Spleen (tissue), 11 donors: ENCODE results near the gene PRPF40A. TPM values are rescaled to one million over a fixed set of nuclear protein-coding genes. Genes with fewer than 3 reads are reported as not detected.

ENCODE experiments used
- DNase-seq: peaks from one replicate; pipeline ENCODE4 v3.0.0-alpha.2; 2020
- H3K27ac ChIP-seq, 8 donors: fragments of 200-600 bp; sonication (generic) in 7 of 8; 1 replicate in 4 of 8; 2 replicates in 4 of 8; pipeline versions ENCODE4 v1.5.0 to v1.8.0; 2016 to 2021; ENCODE audit warnings: inconsistent platforms in 4 of 8, mild to moderate bottlenecking in 4 of 8, moderate library complexity in 1 of 8
- H3K27me3 ChIP-seq, 7 donors: fragments of 200-600 bp; sonication (generic) in 6 of 7; replicated peaks in 1 of 7; 1 replicate in 4 of 7; 2 replicates in 3 of 7; pipeline versions ENCODE4 v1.5.0 to v1.8.0; 2016 to 2021; ENCODE audit warnings: inconsistent platforms in 3 of 7, mild to moderate bottlenecking in 1 of 7
- H3K36me3 ChIP-seq, 6 donors: fragments of 200-600 bp; sonication (generic) in 5 of 6; 1 replicate in 4 of 6; 2 replicates in 2 of 6; pipeline versions ENCODE4 v1.5.0 to v1.8.0; 2016 to 2021; ENCODE audit warnings: inconsistent platforms in 2 of 6
- H3K4me1 ChIP-seq, 6 donors: fragments of 200-600 bp; sonication (generic) in 5 of 6; 1 replicate in 3 of 6; 2 replicates in 3 of 6; pipeline versions ENCODE4 v1.5.0 to v1.8.0; 2016 to 2021; ENCODE audit warnings: inconsistent platforms in 3 of 6
- H3K4me3 ChIP-seq, 8 donors: fragments of 200-600 bp; sonication (generic) in 7 of 8; 1 replicate in 4 of 8; 2 replicates in 4 of 8; pipeline versions ENCODE4 v1.5.0 to v1.8.0; 2016 to 2021; ENCODE audit warnings: inconsistent platforms in 4 of 8, mild to moderate bottlenecking in 4 of 8, moderate library complexity in 2 of 8
- H3K9me3 ChIP-seq, 8 donors: fragments of 200-600 bp; sonication (generic) in 7 of 8; 1 replicate in 4 of 8; 2 replicates in 4 of 8; pipeline versions ENCODE4 v1.5.0 to v1.8.0; 2016 to 2021; ENCODE audit warnings: inconsistent platforms in 4 of 8
- CTCF ChIP-seq, 11 experiments: fragments of 200-600 bp in 7 of 11; fragments of 450-650 bp in 4 of 11; sonication (generic) in 4 of 11; IDR thresholded peaks in 8 of 11; conservative IDR thresholded peaks in 3 of 11; 1 replicate in 7 of 11; 2 replicates in 4 of 11; pipeline versions ENCODE4 v1.4.0 to v1.8.0; 2016 to 2021; ENCODE audit warnings: antibody characterized with exemption in 11 of 11, inconsistent platforms in 4 of 11, mild to moderate bottlenecking in 1 of 11
- POLR2A ChIP-seq, 3 donors: fragments of 450-650 bp; IDR thresholded peaks; one replicate each; pipeline ENCODE4 v1.5.1; 2017; ENCODE audit warnings: antibody characterized with exemption in 3 of 3, mild to moderate bottlenecking in 1 of 3
- POLR2AphosphoS5 ChIP-seq, 3 donors: sonication (generic); formaldehyde crosslinking; IDR thresholded peaks; one replicate each; pipeline ENCODE4 v1.5.1; 2017; ENCODE audit warnings: antibody characterized with exemption in 3 of 3
- WGBS, 5 donors: extraction: QIAGEN DNeasy Blood & Tissue Kit in 3 of 5; methylation state at CpG; one replicate each; pipeline versions ENCODE4 v1.1.5 to v1.1.7; 2013 to 2018; 5-methylcytosine and 5-hydroxymethylcytosine counted together
- intact Hi-C: fragments of 100-400 bp; cut with DNase I; formaldehyde crosslinking; loops from one replicate; pipeline ENCODE4 v1.15.0; 2023; ENCODE audit warnings: low total_unique reads
- polyA plus RNA-seq, 3 donors: library from polyadenylated mRNA; stranded (reverse); fragments of 200-250 nt; gene quantifications; one replicate each; pipeline ENCODE4 v1.2.1, GENCODE V29; 2013
- total RNA-seq, 7 donors: library from RNA; depleted of rRNA in 3 of 7; stranded (reverse); fragments of >200 nt in 3 of 7; fragmentation: NEBNext Ultra II Directional in 4 of 7; extraction: Animal tissue kit (Norgen Biotek cat#: 25700) in 4 of 7; gene quantifications; one replicate each; pipeline versions ENCODE4 v1.1.0 to v1.2.1, GENCODE V29; 2016 to 2021
- donor health status: healthy with polysubstance abuse.
- donor health status: DM: no; HTN: no; CAD: no; lungs with moderate emphysema.
- donor health status: DM: no; HTN: no; CAD: no.
- donor health status: Bipolar disorder and iron deficiency.
- donor health status: healthy.
- donor health status: DM: no; HTN: no; CAD: no.
- donor health status: DM: yes; HTN: yes; CAD: no.

PRPF40A gene
- total and polyA plus RNA-seq, 10 donors: 13.5 to 116 (median 86.7) TPM

- WGBS, 5 donors: 89 to 97% (median 94%) methylated on average over 4 of the region's 4 CpGs
- DNase-seq: no peak
- H3K9me3 ChIP-seq: no peaks in the 10 kb centered on the region
- TF ChIP-seq POLR2AphosphoS5 (IDR thresholded peaks at IDR 0.05): no peak
- TF ChIP-seq CTCF (IDR thresholded peaks at IDR 0.05 in 8 of 11, conservative IDR thresholded peaks at IDR 0.05 in 3 of 11): no peak
- no peak for TF ChIP-seq POLR2A (IDR thresholded peaks at IDR 0.05)
- no peaks in the 10 kb centered on the region for H3K4me1 ChIP-seq
- peaks cover 7 to 100% (median 98%) of the 10 kb centered on the region in 6 donors for H3K36me3 ChIP-seq
- no peak overlapping the region for H3K4me3 ChIP-seq
- intact Hi-C loops: no loop called here
- H3K27ac ChIP-seq: no peak overlapping the region
- no peaks in the 10 kb centered on the region for H3K27me3 ChIP-seq
Observed at GRCh38 chr2:152661076-152661475, 56.2 kb downstream of the PRPF40A start.

GRCh38 chr2:152658221-152658620 is 59.0 kb downstream of the PRPF40A start:
- Histone ChIP-seq H3K4me1 (no peaks in the 10 kb centered on the region), H3K27me3 (no peaks in the 10 kb centered on the region), H3K36me3 (peaks cover 7 to 100% (median 88%) of the 10 kb centered on the region in 6 donors), H3K27ac (no peak overlapping the region), H3K9me3 (no peaks in the 10 kb centered on the region), H3K4me3 (no peak overlapping the region)
- no peak for TF ChIP-seq CTCF (IDR thresholded peaks at IDR 0.05 in 8 of 11, conservative IDR thresholded peaks at IDR 0.05 in 3 of 11)
- no peak for TF ChIP-seq POLR2AphosphoS5 (IDR thresholded peaks at IDR 0.05)
- no peak for TF ChIP-seq POLR2A (IDR thresholded peaks at IDR 0.05)
- DNase-seq: no peak
- WGBS, 5 donors: 84 to 96% (median 95%) methylated on average over 1 of the region's 1 CpG
- intact Hi-C loops: no loop called here

- no peak for DNase-seq
- Histone ChIP-seq H3K27me3 (no peaks in the 10 kb centered on the region), H3K4me1 (no peaks in the 10 kb centered on the region), H3K9me3 (no peaks in the 10 kb centered on the region), H3K36me3 (peaks cover 10 to 100% (median 78%) of the 10 kb centered on the region in 6 donors), H3K27ac (no peak overlapping the region), H3K4me3 (no peak overlapping the region)
- intact Hi-C loops: no loop called here
- TF ChIP-seq POLR2AphosphoS5 (IDR thresholded peaks at IDR 0.05) (no peak), POLR2A (IDR thresholded peaks at IDR 0.05) (no peak), CTCF (IDR thresholded peaks at IDR 0.05 in 8 of 11, conservative IDR thresholded peaks at IDR 0.05 in 3 of 11) (no peak)
- WGBS, 5 donors: 76 to 92% (median 80%) methylated on average over 4 of the region's 4 CpGs
Observed at GRCh38 chr2:152657043-152657442, 60.2 kb downstream of the PRPF40A start.

GRCh38 chr2:152655880-152656279 is 61.4 kb downstream of the PRPF40A start:
- no peak for DNase-seq
- H3K36me3 ChIP-seq: peaks cover 10 to 100% (median 67%) of the 10 kb centered on the region in 6 donors

More at GRCh38 chr2:152655880-152656279, 61.4 kb downstream of the PRPF40A start:
- no peak overlapping the region for H3K27ac ChIP-seq
- no peak overlapping the region for H3K4me3 ChIP-seq
- TF ChIP-seq POLR2AphosphoS5 (IDR thresholded peaks at IDR 0.05) (no peak), CTCF (IDR thresholded peaks at IDR 0.05 in 8 of 11, conservative IDR thresholded peaks at IDR 0.05 in 3 of 11) (no peak), POLR2A (IDR thresholded peaks at IDR 0.05) (no peak)
- H3K27me3 ChIP-seq: no peaks in the 10 kb centered on the region
- H3K9me3 ChIP-seq: no peaks in the 10 kb centered on the region
- H3K4me1 ChIP-seq: no peaks in the 10 kb centered on the region
- 65 to 78% (median 72%) methylated on average over 1 of the region's 1 CpG for WGBS, 5 donors
- intact Hi-C loops: no loop called here
